Endodermal cell (in vitro differentiated cells): ENCODE data around the gene KIF1A. TPM values are rescaled to one million over a fixed set of nuclear protein-coding genes. Genes with fewer than 3 reads are reported as not detected.

ENCODE experiments used
- DNase-seq: peaks from one replicate; pipeline ENCODE4 v3.0.0-alpha.2; 2017
- H3K27ac ChIP-seq: 2 replicates; pipeline ENCODE4 v1.5.1; 2013; ENCODE audit warnings: mild to moderate bottlenecking, low read depth, low read length, moderate library complexity
- H3K27me3 ChIP-seq: 2 replicates; pipeline ENCODE4 v1.6.1; 2013; ENCODE audit warnings: mild to moderate bottlenecking, low read length, moderate library complexity; ENCODE audit not compliant: insufficient read depth, control insufficient read depth, poor library complexity, severe bottlenecking
- H3K36me3 ChIP-seq: 2 replicates; pipeline ENCODE4 v1.7.0; 2013; ENCODE audit warnings: mild to moderate bottlenecking, low read length, moderate library complexity; ENCODE audit not compliant: control insufficient read depth, insufficient read depth
- H3K4me1 ChIP-seq: one replicate; pipeline ENCODE4 v1.7.0; 2013; ENCODE audit warnings: low read length; ENCODE audit not compliant: control insufficient read depth, insufficient read depth
- H3K4me3 ChIP-seq: 2 replicates; pipeline ENCODE4 v1.5.1; 2013; ENCODE audit warnings: mild to moderate bottlenecking, low read length, moderate library complexity
- H3K9ac ChIP-seq: 2 replicates; pipeline ENCODE4 v1.6.1; 2013; ENCODE audit warnings: mild to moderate bottlenecking, low read length, moderate library complexity; ENCODE audit not compliant: poor library complexity, severe bottlenecking; ENCODE audit errors: extremely low read depth
- H3K9me3 ChIP-seq: 2 replicates; pipeline ENCODE4 v1.6.1; 2013; ENCODE audit warnings: mild to moderate bottlenecking, low read length, moderate library complexity; ENCODE audit not compliant: control insufficient read depth
- H3K27ac Mint-ChIP-seq: 2 replicates; pipeline ENCODE4 v1.8.0; 2020; ENCODE audit warnings: mixed read lengths
- H3K27me3 Mint-ChIP-seq: 2 replicates; pipeline ENCODE4 v1.8.0; 2021; ENCODE audit warnings: mild to moderate bottlenecking, mixed read lengths; ENCODE audit not compliant: insufficient read depth
- H3K36me3 Mint-ChIP-seq: 2 replicates; pipeline ENCODE4 v1.8.0; 2020; ENCODE audit warnings: low read depth, mixed read lengths
- H3K4me1 Mint-ChIP-seq: 2 replicates; pipeline ENCODE4 v1.8.0; 2020; ENCODE audit warnings: mixed read lengths
- H3K4me3 Mint-ChIP-seq: 2 replicates; pipeline ENCODE4 v1.8.0; 2020; ENCODE audit warnings: mild to moderate bottlenecking, moderate library complexity, mixed read lengths
- H3K9me3 Mint-ChIP-seq: 2 replicates; pipeline ENCODE4 v1.8.0; 2020; ENCODE audit warnings: mild to moderate bottlenecking, mixed read lengths
- CTCF ChIP-seq: fragments of 200-600 bp; sonication (generic); conservative IDR thresholded peaks from 2 replicates; pipeline ENCODE4 v1.5.0; 2021; ENCODE audit warnings: antibody characterized with exemption, mild to moderate bottlenecking
- WGBS, 2 experiments: methylation state at CpG; one replicate each; pipeline versions ENCODE4 v1.1.5 to v1.1.7; 2013; ENCODE audit warnings: missing lambda C conversion rate in 2 of 2, mixed read lengths in 1 of 2; ENCODE audit not compliant: insufficient coverage in 1 of 2, insufficient read length in 1 of 2; 5-methylcytosine and 5-hydroxymethylcytosine counted together
- total RNA-seq, 2 donors: library from RNA; stranded (reverse); fragmentation: NEBNext Ultra II Directional in 1 of 2; extraction: Animal tissue kit (Norgen Biotek cat#: 25700) in 1 of 2; gene quantifications; 2 replicates in 1 of 2; 3 replicates in 1 of 2; pipeline ENCODE4 v1.2.1, GENCODE V29; 2021

Gene KIF1A
- total RNA-seq, 2 donors from 2014 or later = 58.8 to 83.1 TPM

GRCh38 chr2:240752209-240752608, 67.8 kb downstream of the KIF1A start:
- TF ChIP-seq CTCF = no peak
- H3K27ac Mint-ChIP-seq = no peak overlapping the region
- WGBS, 2 experiments = 94% methylated on average over 7 to 10 of the region's 10 CpGs

GRCh38 chr2:240750409-240750808, 69.6 kb downstream of the KIF1A start:
- H3K27ac Mint-ChIP-seq = no peak overlapping the region
- Histone ChIP-seq H3K4me3 (no peak overlapping the region), H3K4me1 (no peaks in the 10 kb centered on the region), H3K9me3 (no peaks in the 10 kb centered on the region), H3K27me3 (no peaks in the 10 kb centered on the region), H3K27ac (no peak overlapping the region), H3K9ac (no peak overlapping the region), H3K36me3 (peaks cover 8% of the 10 kb centered on the region)
- H3K9me3 Mint-ChIP-seq = no peaks in the 10 kb centered on the region
- WGBS, 2 experiments = 93 to 98% methylated on average over 18 to 22 of the region's 22 CpGs
- no peak for DNase-seq
- TF ChIP-seq CTCF = no peak
- no peaks in the 10 kb centered on the region for H3K4me1 Mint-ChIP-seq
- H3K4me3 Mint-ChIP-seq = no peak overlapping the region
- H3K27me3 Mint-ChIP-seq = no peaks in the 10 kb centered on the region
- H3K36me3 Mint-ChIP-seq = peaks cover 3% of the 10 kb centered on the region

More at GRCh38 chr2:240752209-240752608, 67.8 kb downstream of the KIF1A start:
- Mint-ChIP-seq H3K27me3 (no peaks in the 10 kb centered on the region), H3K4me3 (no peak overlapping the region), H3K36me3 (peaks cover 2% of the 10 kb centered on the region), H3K4me1 (no peaks in the 10 kb centered on the region), H3K9me3 (no peaks in the 10 kb centered on the region)
- no peak for DNase-seq
- no peaks in the 10 kb centered on the region for H3K9me3 ChIP-seq
- H3K4me3 ChIP-seq = no peak overlapping the region
- no peaks in the 10 kb centered on the region for H3K27me3 ChIP-seq
- no peaks in the 10 kb centered on the region for H3K4me1 ChIP-seq
- H3K27ac ChIP-seq = no peak overlapping the region
- H3K36me3 ChIP-seq = peaks cover 11% of the 10 kb centered on the region
- no peak overlapping the region for H3K9ac ChIP-seq

- peaks cover 7% of the 10 kb centered on the region for H3K36me3 Mint-ChIP-seq
- no peak for TF ChIP-seq CTCF
- H3K36me3 ChIP-seq = peaks cover 8% of the 10 kb centered on the region
- no peak overlapping the region for H3K4me3 Mint-ChIP-seq
- H3K9ac ChIP-seq = no peak overlapping the region
- H3K27ac ChIP-seq = no peak overlapping the region
- H3K27me3 ChIP-seq = no peaks in the 10 kb centered on the region
- no peaks in the 10 kb centered on the region for H3K9me3 Mint-ChIP-seq
- no peaks in the 10 kb centered on the region for H3K27me3 Mint-ChIP-seq
- WGBS, 2 experiments = 71 to 96% methylated on average over 2 to 7 of the region's 7 CpGs
- no peaks in the 10 kb centered on the region for H3K9me3 ChIP-seq
- H3K4me3 ChIP-seq = no peak overlapping the region
- no peaks in the 10 kb centered on the region for H3K4me1 ChIP-seq
- no peak for DNase-seq
- H3K27ac Mint-ChIP-seq = no peak overlapping the region
- no peaks in the 10 kb centered on the region for H3K4me1 Mint-ChIP-seq
These were observed 70.5 kb downstream of the KIF1A start for GRCh38 chr2:240749516-240749915.
